GM12892 (cell line): ENCODE data around the gene PHACTR3.

Experiments used
- POLR2A ChIP-seq: IDR thresholded peaks from 2 replicates; pipeline ENCODE4 v1.6.1; 2011; ENCODE audit warnings: low read depth, low read length, control low read depth
- POLR2AphosphoS5 ChIP-seq: IDR thresholded peaks from 2 replicates; pipeline ENCODE4 v1.6.1; 2011; ENCODE audit warnings: low read depth, low read length, control low read depth
- TAF1 ChIP-seq: IDR thresholded peaks from 2 replicates; pipeline ENCODE4 v1.6.1; 2011; ENCODE audit warnings: low read depth, mild to moderate bottlenecking, control low read depth, low read length, borderline replicate concordance

- TF ChIP-seq POLR2AphosphoS5 (no peak), POLR2A (no peak), TAF1 (no peak)
Measured at GRCh38 chr20:59565768-59566461, 38.4 kb upstream of the PHACTR3 start.
